ENCODE measurements around the gene CHPT1.
A peak's percentile ranks its signal among the peaks of the same experiment; 100 is the strongest.

CHPT1 gene

DNA sequence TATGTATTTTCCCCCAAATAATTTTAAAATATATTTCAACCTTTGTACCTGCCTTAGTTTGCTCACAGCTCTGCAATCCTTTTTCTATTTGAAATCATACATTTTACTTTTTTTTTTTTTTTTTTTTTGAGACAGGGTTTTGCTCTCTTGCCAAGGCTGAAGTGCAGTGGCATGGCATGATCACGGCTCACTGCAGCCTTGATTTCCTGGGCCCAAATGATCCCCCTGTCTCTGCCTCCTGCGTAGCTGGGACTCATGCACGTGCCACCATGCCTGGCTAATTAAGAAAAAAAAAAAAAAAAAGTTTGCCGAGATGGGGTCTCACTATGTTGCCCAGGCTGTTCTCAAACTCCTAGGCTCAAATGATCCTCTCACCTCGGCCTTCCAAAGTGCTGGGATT, 43.1 kb downstream of the CHPT1 start:
- in situ Hi-C loops (cut with HindIII; ENCODE audit: low pct_unique_long_range_greater_than_20kb, low sequenced_read_pairs), result no loop called here
- no peak for TF ChIP-seq JUND (IDR thresholded peaks at IDR 0.05; ENCODE audit: low read depth)
- no peak for DNase-seq (ENCODE audit: low read depth in 1 of 2, low spot score in 1 of 2)

- in situ Hi-C loops (cut with HindIII; ENCODE audit: low pct_unique_long_range_greater_than_20kb, low sequenced_read_pairs), result no loop called here
- no peak for DNase-seq (ENCODE audit: low read depth in 1 of 2, low spot score in 1 of 2)
- TF ChIP-seq JUND (IDR thresholded peaks at IDR 0.05; ENCODE audit: low read depth), result no peak
Measured at GRCh38 chr12:101740980-101741379, 43.5 kb downstream of the CHPT1 start.

DNA sequence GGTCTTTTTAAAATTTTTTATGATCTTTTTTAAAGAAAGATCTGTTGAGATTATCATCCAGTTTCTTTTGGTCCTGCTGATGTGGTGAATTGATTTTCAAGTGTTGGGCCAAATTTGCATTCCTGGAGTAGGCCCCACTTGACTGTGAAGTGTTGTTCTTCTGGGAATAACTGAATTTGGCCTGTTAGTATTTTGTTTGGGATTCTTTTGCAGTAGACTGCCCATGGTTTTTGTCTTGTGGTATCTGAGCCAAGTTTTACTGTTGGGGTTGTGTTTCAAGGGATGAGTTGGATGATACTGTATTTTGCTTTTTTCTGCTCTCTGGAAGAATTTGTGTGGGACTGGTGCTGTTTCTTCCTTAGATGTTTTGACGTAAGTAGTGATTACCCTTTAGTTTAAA, 45.8 kb downstream of the CHPT1 start:
- no peak for TF ChIP-seq JUND (IDR thresholded peaks at IDR 0.05; ENCODE audit: low read depth)
- in situ Hi-C loops (cut with HindIII; ENCODE audit: low pct_unique_long_range_greater_than_20kb, low sequenced_read_pairs), result no loop called here
- DNase-seq (ENCODE audit: low read depth in 1 of 2, low spot score in 1 of 2), result no peak

- DNase-seq (ENCODE audit: low read depth in 1 of 2, low spot score in 1 of 2), result no peak
- no peak for TF ChIP-seq JUND (IDR thresholded peaks at IDR 0.05; ENCODE audit: low read depth)
- in situ Hi-C loops (cut with HindIII; ENCODE audit: low pct_unique_long_range_greater_than_20kb, low sequenced_read_pairs), result no loop called here
Measured at GRCh38 chr12:101743724-101744472, 46.5 kb downstream of the CHPT1 start.

DNA sequence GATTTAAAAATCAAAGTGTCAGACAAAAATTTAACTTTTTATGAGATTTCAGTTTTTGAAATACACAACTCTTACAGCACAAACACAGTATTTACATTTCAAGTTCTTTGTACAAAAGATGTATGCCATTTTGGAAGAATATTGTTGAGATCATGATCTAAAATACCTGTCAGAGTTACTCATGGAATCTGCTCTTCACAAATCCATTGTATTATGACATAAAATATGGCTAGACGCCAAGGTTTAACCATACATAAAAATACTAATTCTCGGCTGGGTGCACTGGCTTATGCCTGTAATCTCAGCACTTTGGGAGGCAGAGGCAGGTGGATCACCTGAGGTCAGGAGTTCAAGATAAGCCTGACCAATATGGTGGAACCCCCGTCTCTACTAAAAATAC, 48.0 kb downstream of the CHPT1 start:
- TF ChIP-seq JUND (IDR thresholded peaks at IDR 0.05; ENCODE audit: low read depth), result no peak
- DNase-seq (ENCODE audit: low read depth in 1 of 2, low spot score in 1 of 2), result no peak
- in situ Hi-C loops (cut with HindIII; ENCODE audit: low pct_unique_long_range_greater_than_20kb, low sequenced_read_pairs), result no loop called here

- TF ChIP-seq JUND (IDR thresholded peaks at IDR 0.05; ENCODE audit: low read depth), result no peak
- DNase-seq (ENCODE audit: low read depth in 1 of 2, low spot score in 1 of 2), result no peak
- in situ Hi-C loops (cut with HindIII; ENCODE audit: low pct_unique_long_range_greater_than_20kb, low sequenced_read_pairs), result no loop called here
Measured at GRCh38 chr12:101746196-101746595, 48.8 kb downstream of the CHPT1 start.

DNA sequence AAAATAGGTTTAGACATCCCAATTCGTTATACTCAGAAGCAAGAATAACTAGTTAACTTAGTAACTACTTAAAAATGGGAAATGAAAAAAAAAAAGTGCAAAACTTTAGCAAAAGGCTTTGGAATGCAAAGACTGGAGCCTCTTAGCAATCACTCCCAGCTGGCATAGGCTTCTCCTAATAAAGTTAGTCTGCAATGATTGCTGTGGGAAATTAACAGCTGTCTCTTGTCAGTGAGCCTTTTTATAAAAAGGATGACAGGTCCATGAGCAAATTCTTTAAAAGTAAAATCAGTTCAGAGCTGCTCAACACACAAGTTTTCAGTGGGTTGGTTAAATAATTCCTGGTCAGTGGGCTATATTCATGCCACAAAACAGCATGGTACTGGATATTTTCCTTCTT, 49.2 kb downstream of the CHPT1 start:
- DNase-seq (ENCODE audit: low read depth in 1 of 2, low spot score in 1 of 2), result no peak
- in situ Hi-C loops (cut with HindIII; ENCODE audit: low pct_unique_long_range_greater_than_20kb, low sequenced_read_pairs), result no loop called here
- no peak for TF ChIP-seq JUND (IDR thresholded peaks at IDR 0.05; ENCODE audit: low read depth)

GRCh38 chr12:101747697-101748096, 50.3 kb downstream of the CHPT1 start:
- no peak for DNase-seq (ENCODE audit: low read depth in 1 of 2, low spot score in 1 of 2)
- in situ Hi-C loops (cut with HindIII; ENCODE audit: low pct_unique_long_range_greater_than_20kb, low sequenced_read_pairs), result no loop called here
- no peak for TF ChIP-seq JUND (IDR thresholded peaks at IDR 0.05; ENCODE audit: low read depth)

DNA sequence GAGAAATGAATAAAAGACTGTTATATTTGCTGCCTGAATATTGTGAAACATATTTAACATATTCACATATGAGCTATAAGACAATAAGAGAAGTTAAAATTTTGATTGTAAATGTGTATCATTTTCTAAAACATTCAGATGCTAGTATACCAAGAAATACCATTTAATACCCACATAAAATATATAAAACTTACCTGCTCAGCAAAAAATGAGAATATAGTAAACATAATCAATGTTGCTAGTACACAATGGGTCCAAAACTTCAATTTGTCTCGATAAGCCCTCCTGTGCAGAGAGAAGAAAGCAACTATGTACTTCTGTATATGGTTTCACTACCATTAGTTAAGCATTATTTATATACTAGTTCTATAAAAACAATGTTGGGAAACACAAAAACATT, 51.5 kb downstream of the CHPT1 start:
- in situ Hi-C loops (cut with HindIII; ENCODE audit: low pct_unique_long_range_greater_than_20kb, low sequenced_read_pairs), result no loop called here
- DNase-seq (ENCODE audit: low read depth in 1 of 2, low spot score in 1 of 2), result no peak

GRCh38 chr12:101749657-101750056, 52.2 kb downstream of the CHPT1 start:
- DNase-seq (ENCODE audit: low read depth in 1 of 2, low spot score in 1 of 2), result no peak
- in situ Hi-C loops (cut with HindIII; ENCODE audit: low pct_unique_long_range_greater_than_20kb, low sequenced_read_pairs), result no loop called here
- no peak for TF ChIP-seq JUND (IDR thresholded peaks at IDR 0.05; ENCODE audit: low read depth)

More for the DNA sequence above, 51.5 kb downstream of the CHPT1 start:
- TF ChIP-seq JUND (IDR thresholded peaks at IDR 0.05; ENCODE audit: low read depth), result no peak

DNA sequence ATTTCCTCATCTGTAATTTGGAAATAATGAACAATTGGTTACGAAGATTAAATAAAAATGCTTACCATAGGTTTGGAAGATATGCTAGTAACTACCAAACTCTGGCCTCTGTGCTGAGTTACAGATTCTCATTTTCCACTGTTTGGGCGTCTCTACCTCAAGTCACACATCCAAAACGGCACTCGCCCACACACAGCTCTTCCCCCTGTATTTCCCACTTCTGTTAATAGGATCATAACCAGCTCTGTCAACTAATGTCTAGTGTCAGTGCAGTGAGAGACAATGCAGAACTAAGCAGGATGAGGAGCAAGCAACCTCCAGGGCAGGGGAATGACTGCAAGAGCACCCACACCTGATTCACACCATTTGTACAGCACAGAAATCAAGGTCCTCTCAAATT, 52.7 kb downstream of the CHPT1 start:
- no peak for DNase-seq (ENCODE audit: low read depth in 1 of 2, low spot score in 1 of 2)
- no peak for TF ChIP-seq JUND (IDR thresholded peaks at IDR 0.05; ENCODE audit: low read depth)
- in situ Hi-C loops (cut with HindIII; ENCODE audit: low pct_unique_long_range_greater_than_20kb, low sequenced_read_pairs), result no loop called here

GRCh38 chr12:101759396-101760047, 62.1 kb downstream of the CHPT1 start:
- DNase-seq (ENCODE audit: low read depth in 1 of 2, low spot score in 1 of 2), result peak; percentile 38 to 70
- no peak for TF ChIP-seq JUND (IDR thresholded peaks at IDR 0.05; ENCODE audit: low read depth)
- in situ Hi-C loops (cut with HindIII; ENCODE audit: low pct_unique_long_range_greater_than_20kb, low sequenced_read_pairs), result no loop called here

DNA sequence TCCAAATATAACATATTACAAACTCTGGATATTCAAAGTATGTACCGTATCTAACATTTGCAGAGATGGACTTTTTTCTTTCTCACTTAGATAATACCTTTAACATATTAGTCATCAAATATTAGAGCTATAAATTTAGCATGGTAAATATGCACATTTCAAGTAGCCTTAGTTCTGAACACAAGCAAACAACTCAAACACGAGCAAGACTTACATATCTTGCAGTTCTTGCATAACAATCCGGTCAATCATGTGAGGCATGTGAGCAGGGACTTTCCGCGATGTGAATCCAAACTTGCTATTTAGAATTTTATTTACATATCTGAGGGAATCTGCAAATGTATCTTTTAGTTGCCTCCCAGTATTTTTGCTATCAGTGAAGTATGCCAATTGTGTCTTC, 63.9 kb downstream of the CHPT1 start:
- DNase-seq (ENCODE audit: low read depth in 1 of 2, low spot score in 1 of 2), result no peak
- in situ Hi-C loops (cut with HindIII; ENCODE audit: low pct_unique_long_range_greater_than_20kb, low sequenced_read_pairs), result no loop called here
- no peak for TF ChIP-seq JUND (IDR thresholded peaks at IDR 0.05; ENCODE audit: low read depth)
